Right lobe of liver (tissue), 4 donors: Measurements from ENCODE around the gene METAP2.

Source experiments
- POLR2A ChIP-seq: fragments of 450-650 bp; IDR thresholded peaks from one replicate; pipeline ENCODE4 v1.6.1; 2017; ENCODE audit warnings: antibody characterized with exemption, mild to moderate bottlenecking
- TF ChIP-seq, protein P1 (sequence below), 4 donors: fragments of 200-600 bp in 3 of 4; fragments of 450-650 bp in 1 of 4; IDR thresholded peaks; one replicate each; pipeline versions ENCODE4 v1.5.1 to v1.8.0; 2016 to 2022; ENCODE audit warnings: antibody characterized with exemption in 4 of 4, mild to moderate bottlenecking in 2 of 4
- donor health status: DM: no; HTN: no; CAD: no.
- donor health status: DM: no; HTN: no; CAD: no.
- donor health status: DM: no; HTN: yes; CAD: no.

DNA sequence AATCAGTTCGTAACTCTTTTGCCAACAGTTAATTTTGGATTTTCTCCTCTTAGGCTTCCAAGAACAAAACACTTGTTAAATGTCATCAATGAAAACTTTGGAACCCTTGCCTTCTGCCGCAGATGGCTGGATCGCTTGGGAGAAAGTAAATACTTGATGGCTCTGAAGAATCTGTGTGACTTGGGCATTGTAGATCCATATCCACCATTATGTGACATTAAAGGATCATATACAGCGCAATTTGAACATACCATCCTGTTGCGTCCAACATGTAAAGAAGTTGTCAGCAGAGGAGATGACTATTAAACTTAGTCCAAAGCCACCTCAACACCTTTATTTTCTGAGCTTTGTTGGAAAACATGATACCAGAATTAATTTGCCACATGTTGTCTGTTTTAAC, 39.6 kb downstream of the METAP2 start:
- no peak for TF ChIP-seq POLR2A
- TF ChIP-seq, protein P1, sequence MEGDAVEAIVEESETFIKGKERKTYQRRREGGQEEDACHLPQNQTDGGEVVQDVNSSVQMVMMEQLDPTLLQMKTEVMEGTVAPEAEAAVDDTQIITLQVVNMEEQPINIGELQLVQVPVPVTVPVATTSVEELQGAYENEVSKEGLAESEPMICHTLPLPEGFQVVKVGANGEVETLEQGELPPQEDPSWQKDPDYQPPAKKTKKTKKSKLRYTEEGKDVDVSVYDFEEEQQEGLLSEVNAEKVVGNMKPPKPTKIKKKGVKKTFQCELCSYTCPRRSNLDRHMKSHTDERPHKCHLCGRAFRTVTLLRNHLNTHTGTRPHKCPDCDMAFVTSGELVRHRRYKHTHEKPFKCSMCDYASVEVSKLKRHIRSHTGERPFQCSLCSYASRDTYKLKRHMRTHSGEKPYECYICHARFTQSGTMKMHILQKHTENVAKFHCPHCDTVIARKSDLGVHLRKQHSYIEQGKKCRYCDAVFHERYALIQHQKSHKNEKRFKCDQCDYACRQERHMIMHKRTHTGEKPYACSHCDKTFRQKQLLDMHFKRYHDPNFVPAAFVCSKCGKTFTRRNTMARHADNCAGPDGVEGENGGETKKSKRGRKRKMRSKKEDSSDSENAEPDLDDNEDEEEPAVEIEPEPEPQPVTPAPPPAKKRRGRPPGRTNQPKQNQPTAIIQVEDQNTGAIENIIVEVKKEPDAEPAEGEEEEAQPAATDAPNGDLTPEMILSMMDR (IDR thresholded peaks at IDR 0.05), result no peak
